IMR-90 (cell line): ENCODE measurements around the gene SMIM29. TPM values are rescaled to one million over a fixed set of nuclear protein-coding genes. Genes with fewer than 3 reads are reported as not detected.

ENCODE experiments used
- ATAC-seq: fragments of 200-7000 bp; cut with Tn5 transposase; 2 replicates; pipeline ENCODE4 v1.9.1; 2020; ENCODE audit warnings: low read depth, mild to moderate bottlenecking, moderate library complexity
- BruUV-seq: library from RNA; stranded (reverse); fragments of 400-500 nt; replicated peaks from 2 replicates; lab custom pipeline; 2021; lab: Mats Ljungman, UMichigan
- CTCF ChIA-PET: fragments of 300-600 bp; formaldehyde crosslinking; extraction: SDS; loops from one replicate; lab custom pipeline; 2021; ENCODE audit warnings: antibody characterized with exemption; lab: Yijun Ruan, JAX
- POLR2A ChIA-PET: fragments of 300-600 bp; sonication (Branson Sonifier 250); formaldehyde crosslinking; loops from one replicate; lab custom pipeline; 2022; ENCODE audit warnings: antibody characterized with exemption; ENCODE audit not compliant: unreplicated experiment; lab: Charles Lee
- DNase-seq: peaks from one replicate; pipeline ENCODE4 v3.0.0; 2013
- H2AFZ ChIP-seq: replicated peaks from 2 replicates; pipeline ENCODE3; 2013; ENCODE audit warnings: low read length, mild to moderate bottlenecking; ENCODE audit not compliant: poor library complexity
- H2AK5ac ChIP-seq: 2 replicates; pipeline ENCODE4 v1.6.1; 2013; ENCODE audit warnings: low read depth, low read length, inconsistent platforms
- H2AK9ac ChIP-seq: replicated peaks from 2 replicates; pipeline ENCODE3; 2013; ENCODE audit warnings: mild to moderate bottlenecking, low read depth, low read length, moderate library complexity; ENCODE audit not compliant: poor library complexity
- H2BK120ac ChIP-seq: 2 replicates; pipeline ENCODE4 v1.6.1; 2013; ENCODE audit warnings: low read depth, low read length, inconsistent platforms
- H2BK15ac ChIP-seq: 3 replicates; pipeline ENCODE4 v1.6.1; 2013; ENCODE audit warnings: low read depth, low read length, inconsistent platforms
- H2BK20ac ChIP-seq: 2 replicates; pipeline ENCODE4 v1.6.1; 2013; ENCODE audit warnings: low read depth, mild to moderate bottlenecking, inconsistent platforms, low read length, moderate library complexity
- H2BK5ac ChIP-seq: 2 replicates; pipeline ENCODE4 v1.6.1; 2013; ENCODE audit warnings: mild to moderate bottlenecking, low read depth, low read length, inconsistent platforms; ENCODE audit not compliant: poor library complexity, severe bottlenecking
- H3K14ac ChIP-seq: replicated peaks from 2 replicates; pipeline ENCODE4 v1.6.1; 2013; ENCODE audit warnings: low read depth, low read length, inconsistent platforms
- H3K18ac ChIP-seq: 2 replicates; pipeline ENCODE4 v1.6.1; 2013; ENCODE audit warnings: low read depth, low read length, control low read depth
- H3K23ac ChIP-seq: 2 replicates; pipeline ENCODE4 v1.6.1; 2013; ENCODE audit warnings: low read depth, low read length, inconsistent platforms
- H3K27ac ChIP-seq: 2 replicates; pipeline ENCODE4 v1.5.1; 2013; ENCODE audit warnings: mild to moderate bottlenecking, control low read depth, low read length; ENCODE audit not compliant: insufficient read depth
- H3K27me3 ChIP-seq: 2 replicates; pipeline ENCODE4 v1.6.1; 2013; ENCODE audit warnings: low read length; ENCODE audit not compliant: control insufficient read depth, insufficient read depth
- H3K36me3 ChIP-seq: 2 replicates; pipeline ENCODE4 v1.6.1; 2013; ENCODE audit warnings: low read length, mixed read lengths; ENCODE audit not compliant: control insufficient read depth, insufficient read depth
- H3K4ac ChIP-seq: 2 replicates; pipeline ENCODE4 v1.6.1; 2013; ENCODE audit warnings: low read depth, low read length, inconsistent platforms
- H3K4me1 ChIP-seq: 2 replicates; pipeline ENCODE4 v1.6.1; 2013; ENCODE audit warnings: low read length, mixed read lengths; ENCODE audit not compliant: control insufficient read depth, insufficient read depth
- H3K4me2 ChIP-seq: 2 replicates; pipeline ENCODE4 v1.6.1; 2013; ENCODE audit warnings: low read depth, mild to moderate bottlenecking, control low read depth, low read length, moderate library complexity
- H3K4me3 ChIP-seq: 2 replicates; pipeline ENCODE4 v1.5.1; 2013; ENCODE audit warnings: low read depth, mild to moderate bottlenecking, control low read depth, low read length, moderate library complexity; ENCODE audit not compliant: insufficient read depth
- H3K56ac ChIP-seq: 2 replicates; pipeline ENCODE4 v1.6.1; 2013; ENCODE audit warnings: low read length, inconsistent platforms; ENCODE audit not compliant: insufficient read depth; ENCODE audit errors: extremely low read depth
- H3K79me1 ChIP-seq, 2 experiments: 2 replicates each; pipeline ENCODE4 v1.6.1; 2013; ENCODE audit warnings: low read length in 2 of 2, inconsistent platforms in 1 of 2, low read depth in 1 of 2
- H3K9ac ChIP-seq: 2 replicates; pipeline ENCODE4 v1.6.1; 2013; ENCODE audit warnings: low read depth, low read length, control low read depth
- H3K9me1 ChIP-seq: 2 replicates; pipeline ENCODE4 v1.6.1; 2013; ENCODE audit warnings: low read length, inconsistent platforms; ENCODE audit not compliant: insufficient read depth
- H3K9me3 ChIP-seq: 2 replicates; pipeline ENCODE4 v1.6.1; 2013; ENCODE audit warnings: low read length; ENCODE audit not compliant: control insufficient read depth, insufficient read depth
- H4K20me1 ChIP-seq: 2 replicates; pipeline ENCODE4 v1.6.1; 2013; ENCODE audit warnings: low read length, inconsistent platforms; ENCODE audit not compliant: insufficient read depth
- H4K5ac ChIP-seq: 2 replicates; pipeline ENCODE4 v1.6.1; 2013; ENCODE audit warnings: mild to moderate bottlenecking, low read depth, low read length, control low read depth
- H4K8ac ChIP-seq, 2 experiments: 2 replicates each; pipeline ENCODE4 v1.6.1; 2013; ENCODE audit warnings: low read depth in 2 of 2, low read length in 2 of 2, control low read depth in 1 of 2, inconsistent platforms in 1 of 2
- H4K91ac ChIP-seq: 2 replicates; pipeline ENCODE4 v1.6.1; 2013; ENCODE audit warnings: low read depth, low read length, inconsistent platforms; ENCODE audit not compliant: insufficient read depth
- BHLHE40 ChIP-seq: fragments of 150-350 bp; IDR thresholded peaks from 2 replicates; pipeline ENCODE4 v1.6.1; 2016; ENCODE audit warnings: mild to moderate bottlenecking, low read depth, low read length
- CHD1 ChIP-seq: IDR thresholded peaks from 2 replicates; pipeline ENCODE4 v1.6.1; 2012; ENCODE audit warnings: low read depth, low read length, improper control_type of control experiment
- FOS ChIP-seq: fragments of 150-350 bp; IDR thresholded peaks from 2 replicates; pipeline ENCODE4 v1.6.1; 2016; ENCODE audit warnings: low read depth, low read length
- MAFK ChIP-seq: IDR thresholded peaks from 2 replicates; pipeline ENCODE4 v1.6.1; 2012; ENCODE audit warnings: low read depth, low read length, improper control_type of control experiment
- MAZ ChIP-seq: IDR thresholded peaks from 2 replicates; pipeline ENCODE4 v1.6.1; 2012; ENCODE audit warnings: low read depth, mild to moderate bottlenecking, low read length, improper control_type of control experiment, moderate library complexity, borderline replicate concordance
- MXI1 ChIP-seq: IDR thresholded peaks from 2 replicates; pipeline ENCODE4 v1.6.1; 2012; ENCODE audit warnings: low read depth, mild to moderate bottlenecking, low read length, moderate library complexity, borderline replicate concordance
- NFE2L2 ChIP-seq: fragments of 150-350 bp; IDR thresholded peaks from 2 replicates; pipeline ENCODE4 v1.6.1; 2016; ENCODE audit warnings: low read depth, mild to moderate bottlenecking, low read length
- POLR2A ChIP-seq: IDR thresholded peaks from 2 replicates; pipeline ENCODE4 v1.6.1; 2012; ENCODE audit warnings: mild to moderate bottlenecking, low read depth, low read length
- RAD21 ChIP-seq: IDR thresholded peaks from 2 replicates; pipeline ENCODE4 v1.6.1; 2012; ENCODE audit warnings: low read length, improper control_type of control experiment
- RCOR1 ChIP-seq: IDR thresholded peaks from 2 replicates; pipeline ENCODE4 v1.6.1; 2012; ENCODE audit warnings: mild to moderate bottlenecking, low read length, improper control_type of control experiment; ENCODE audit not compliant: insufficient replicate concordance
- RFX5 ChIP-seq: IDR thresholded peaks from 2 replicates; pipeline ENCODE4 v1.8.0; 2012; ENCODE audit warnings: low read depth, mild to moderate bottlenecking, low read length, moderate library complexity
- SMC3 ChIP-seq: fragments of 150-350 bp; IDR thresholded peaks from 2 replicates; pipeline ENCODE4 v1.6.1; 2016; ENCODE audit warnings: low read depth, mild to moderate bottlenecking, antibody characterized with exemption, low read length, moderate library complexity
- WGBS, 2 experiments: methylation state at CpG; one replicate each; pipeline versions ENCODE4 v1.1.5 to v1.1.7; 2013; ENCODE audit warnings: missing lambda C conversion rate in 2 of 2; ENCODE audit not compliant: insufficient read length in 1 of 2; ENCODE audit errors: extremely low coverage in 2 of 2; 5-methylcytosine and 5-hydroxymethylcytosine counted together
- dilution Hi-C: fragments of 300-500 bp; cut with HindIII; formaldehyde crosslinking; loops from one replicate; pipeline ENCODE4 v1.14.3; 2018; ENCODE audit warnings: low sequenced_read_pairs; ENCODE audit not compliant: unreplicated experiment
- in situ Hi-C: fragments of 300-500 bp; cut with MboI; formaldehyde crosslinking; loops from 3 replicates; pipeline ENCODE4 v1.14.3; 2019; ENCODE audit warnings: low sequenced_read_pairs, inconsistent platforms, mixed read lengths
- intact Hi-C: fragments of 100-400 bp; cut with micrococcal nuclease; formaldehyde crosslinking; loops from 2 replicates; pipeline ENCODE4 v1.10.0; 2022
- polyA plus RNA-seq, 3 experiments: library from polyadenylated mRNA; depleted of rRNA; stranded (reverse); fragments of >200 nt; gene quantifications; 2 replicates each; pipeline ENCODE4 v1.2.3, GENCODE V29; 2012; ENCODE audit warnings: low replicate concordance in 1 of 3
- total RNA-seq: library from RNA; depleted of rRNA; stranded (reverse); fragments of >200 nt; gene quantifications from 2 replicates; pipeline ENCODE4 v1.2.3, GENCODE V29; 2012
- TF ChIP-seq, protein P1 (sequence below): fragments of 150-350 bp; IDR thresholded peaks from 2 replicates; pipeline ENCODE4 v1.6.1; 2016; ENCODE audit warnings: low read depth, mild to moderate bottlenecking, low read length, moderate library complexity, borderline replicate concordance
- TF ChIP-seq, protein P2 (sequence below): fragments of 150-350 bp; IDR thresholded peaks from 2 replicates; pipeline ENCODE4 v1.6.1; 2017; ENCODE audit warnings: mild to moderate bottlenecking, antibody characterized with exemption, low read length, low read depth

Gene SMIM29
- total and polyA plus RNA-seq, 2 of the 4 experiments (the other 2 are of a cell fraction), result 8.4 to 28.9 TPM

DNA sequence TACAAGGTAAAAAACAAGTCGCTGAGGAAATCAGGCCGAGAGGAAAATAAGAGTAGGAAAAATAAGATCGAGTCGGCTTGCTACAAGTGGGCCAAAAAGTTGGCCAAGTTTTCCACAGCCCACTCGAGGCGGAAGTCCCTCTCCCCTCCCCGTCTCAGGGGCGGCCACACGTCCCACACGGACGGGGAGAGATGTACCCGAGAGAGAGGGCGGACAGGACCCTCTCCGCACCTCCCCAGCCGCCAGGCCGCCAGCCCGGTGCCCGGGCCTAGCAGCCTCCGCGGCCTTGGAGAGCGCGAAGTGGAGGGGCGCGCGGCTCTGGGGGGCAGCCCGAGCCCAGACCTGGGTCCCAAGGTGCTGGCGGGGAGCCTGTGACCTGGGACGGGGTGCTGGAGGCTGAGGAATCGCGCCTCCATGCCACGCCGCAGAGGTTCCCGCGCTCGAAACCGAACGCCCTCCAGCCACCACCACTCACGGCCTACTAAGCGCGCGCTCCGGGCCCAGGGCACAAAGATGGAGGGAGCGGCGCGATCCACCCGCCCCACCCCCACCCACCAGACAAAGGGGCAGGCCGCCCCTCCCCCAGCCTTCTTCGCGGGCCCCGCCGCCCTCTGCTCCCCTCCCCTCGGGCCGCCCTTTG is 14.0 kb downstream of the SMIM29 start (continued):
- TF ChIP-seq, protein P1, sequence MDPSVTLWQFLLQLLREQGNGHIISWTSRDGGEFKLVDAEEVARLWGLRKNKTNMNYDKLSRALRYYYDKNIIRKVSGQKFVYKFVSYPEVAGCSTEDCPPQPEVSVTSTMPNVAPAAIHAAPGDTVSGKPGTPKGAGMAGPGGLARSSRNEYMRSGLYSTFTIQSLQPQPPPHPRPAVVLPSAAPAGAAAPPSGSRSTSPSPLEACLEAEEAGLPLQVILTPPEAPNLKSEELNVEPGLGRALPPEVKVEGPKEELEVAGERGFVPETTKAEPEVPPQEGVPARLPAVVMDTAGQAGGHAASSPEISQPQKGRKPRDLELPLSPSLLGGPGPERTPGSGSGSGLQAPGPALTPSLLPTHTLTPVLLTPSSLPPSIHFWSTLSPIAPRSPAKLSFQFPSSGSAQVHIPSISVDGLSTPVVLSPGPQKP, result no peak
- TF ChIP-seq POLR2A, result no peak

DNA sequence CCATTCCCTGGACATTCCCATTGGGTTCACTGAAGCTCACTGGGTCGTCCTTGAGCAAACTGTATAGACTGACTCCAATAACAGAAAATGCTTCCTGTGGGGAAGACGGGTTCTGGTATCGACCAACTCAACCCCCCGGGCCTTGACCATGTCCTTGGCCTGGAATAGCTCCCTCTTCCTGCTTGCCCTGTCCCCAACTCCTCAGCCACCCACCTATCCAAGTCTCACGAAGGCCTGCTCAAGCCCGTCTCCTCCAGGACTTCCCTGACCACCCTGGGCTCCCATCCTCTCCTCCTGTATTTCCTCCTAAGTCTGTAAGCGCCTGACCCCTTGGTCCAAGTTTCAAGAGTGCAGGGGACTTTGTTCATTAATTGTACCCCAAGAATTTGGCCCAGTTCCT is 14.9 kb downstream of the SMIM29 start:
- H3K4ac ChIP-seq, result no peak overlapping the region
- H3K79me1 ChIP-seq, result peaks cover 0 to 4% of the 10 kb centered on the region in 2 experiments; a peak in 1 of 4 replicates
- DNase-seq (no peak), ATAC-seq (no peak)
- intact Hi-C loops (no loop called here), dilution Hi-C loops (no loop called here), in situ Hi-C loops (no loop called here)
- peak overlapping the region; percentile 23; the same call in 1 of the 2 replicates for H2AK5ac ChIP-seq
- H4K91ac ChIP-seq, result peak overlapping the region; percentile 2; the same call in 1 of the 2 replicates
- no peak overlapping the region for H3K56ac ChIP-seq
- H3K4me2 ChIP-seq, result no peak overlapping the region
- H3K4me1 ChIP-seq, result peaks cover 20% of the 10 kb centered on the region
- peaks cover 3% of the 10 kb centered on the region; the same call in 1 of the 2 replicates for H3K9me1 ChIP-seq
- no peak overlapping the region for H3K14ac ChIP-seq
- peaks cover 7% of the 10 kb centered on the region for H4K20me1 ChIP-seq
- H2BK20ac ChIP-seq, result 0 out of 2 replicates have a peak overlapping the region, but pooled peaks have one; percentile 4
- POLR2A ChIA-PET, result no interaction called here
- H3K27me3 ChIP-seq, result no peaks in the 10 kb centered on the region
- H4K8ac ChIP-seq, result no peak overlapping the region
- H3K4me3 ChIP-seq, result no peak overlapping the region
- no peak overlapping the region for H2AK9ac ChIP-seq
- no peak overlapping the region for H3K27ac ChIP-seq
- no peak overlapping the region for H3K9ac ChIP-seq
- 100% methylated on average over 2 of the region's 7 CpGs; no CpG with 5 or more reads in 1 of the 2 experiments for WGBS, 2 experiments
- H3K23ac ChIP-seq, result no peak overlapping the region
- H2BK5ac ChIP-seq, result no peak overlapping the region
- BruUV-seq, result no TSS peak
- CTCF ChIA-PET, result no interaction called here
- H3K9me3 ChIP-seq, result no peaks in the 10 kb centered on the region
- no peak overlapping the region for H2AFZ ChIP-seq
- no peaks in the 10 kb centered on the region for H3K36me3 ChIP-seq
- H2BK120ac ChIP-seq, result no peak overlapping the region; the same call in 1 of the 2 replicates
- H3K18ac ChIP-seq, result no peak overlapping the region
- no peak overlapping the region for H4K5ac ChIP-seq
- no peak overlapping the region; the same call in 2 of the 3 replicates for H2BK15ac ChIP-seq
- TF ChIP-seq SMC3, result no peak
- TF ChIP-seq MAZ, result no peak
- TF ChIP-seq NFE2L2, result no peak
- TF ChIP-seq RAD21, result no peak
- TF ChIP-seq, protein P2, sequence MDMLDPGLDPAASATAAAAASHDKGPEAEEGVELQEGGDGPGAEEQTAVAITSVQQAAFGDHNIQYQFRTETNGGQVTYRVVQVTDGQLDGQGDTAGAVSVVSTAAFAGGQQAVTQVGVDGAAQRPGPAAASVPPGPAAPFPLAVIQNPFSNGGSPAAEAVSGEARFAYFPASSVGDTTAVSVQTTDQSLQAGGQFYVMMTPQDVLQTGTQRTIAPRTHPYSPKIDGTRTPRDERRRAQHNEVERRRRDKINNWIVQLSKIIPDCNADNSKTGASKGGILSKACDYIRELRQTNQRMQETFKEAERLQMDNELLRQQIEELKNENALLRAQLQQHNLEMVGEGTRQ, result no peak
- TF ChIP-seq MXI1, result no peak
- no peak for TF ChIP-seq RFX5
- TF ChIP-seq, protein P1, result no peak
- no peak for TF ChIP-seq FOS
- TF ChIP-seq CHD1, result no peak
- TF ChIP-seq RCOR1, result no peak
- TF ChIP-seq BHLHE40, result no peak
- no peak for TF ChIP-seq MAFK
